ENCODE measurements around the gene IFT122. TPM values are rescaled to one million over a fixed set of nuclear protein-coding genes. Genes with fewer than 3 reads are reported as not detected.
A peak's percentile ranks its signal among the peaks of the same experiment; 100 is the strongest.
"Not testable (repeated sequence)": the region's sequence is repeated elsewhere in the genome, so short reads cannot be mapped to it uniquely, and the experiment has no call there.

IFT122 gene
- total and polyA plus RNA-seq, 3 donors from 2014 or later = 125 to 218 (median 168) TPM

- H3K27ac ChIP-seq = no peak overlapping the region
- no peaks in the 10 kb centered on the region for H3K36me3 ChIP-seq (ENCODE audit: low read depth, missing control alignments)
- H3K9me3 ChIP-seq = no peaks in the 10 kb centered on the region
- WGBS, 2 donors = 87 to 91% methylated on average over 10 of the region's 10 CpGs
- H3K4me3 ChIP-seq = no peak overlapping the region
- H3K27me3 ChIP-seq = no peaks in the 10 kb centered on the region
- intact Hi-C loops (cut with DNase I; ENCODE audit: low total_unique reads) = no loop called here
- no peak for DNase-seq
- TF ChIP-seq, protein P1, sequence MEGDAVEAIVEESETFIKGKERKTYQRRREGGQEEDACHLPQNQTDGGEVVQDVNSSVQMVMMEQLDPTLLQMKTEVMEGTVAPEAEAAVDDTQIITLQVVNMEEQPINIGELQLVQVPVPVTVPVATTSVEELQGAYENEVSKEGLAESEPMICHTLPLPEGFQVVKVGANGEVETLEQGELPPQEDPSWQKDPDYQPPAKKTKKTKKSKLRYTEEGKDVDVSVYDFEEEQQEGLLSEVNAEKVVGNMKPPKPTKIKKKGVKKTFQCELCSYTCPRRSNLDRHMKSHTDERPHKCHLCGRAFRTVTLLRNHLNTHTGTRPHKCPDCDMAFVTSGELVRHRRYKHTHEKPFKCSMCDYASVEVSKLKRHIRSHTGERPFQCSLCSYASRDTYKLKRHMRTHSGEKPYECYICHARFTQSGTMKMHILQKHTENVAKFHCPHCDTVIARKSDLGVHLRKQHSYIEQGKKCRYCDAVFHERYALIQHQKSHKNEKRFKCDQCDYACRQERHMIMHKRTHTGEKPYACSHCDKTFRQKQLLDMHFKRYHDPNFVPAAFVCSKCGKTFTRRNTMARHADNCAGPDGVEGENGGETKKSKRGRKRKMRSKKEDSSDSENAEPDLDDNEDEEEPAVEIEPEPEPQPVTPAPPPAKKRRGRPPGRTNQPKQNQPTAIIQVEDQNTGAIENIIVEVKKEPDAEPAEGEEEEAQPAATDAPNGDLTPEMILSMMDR (IDR thresholded peaks at IDR 0.05) = no peak
- TF ChIP-seq POLR2A (IDR thresholded peaks at IDR 0.05) = no peak
- peaks cover 10% of the 10 kb centered on the region for H3K4me1 ChIP-seq
Observed at GRCh38 chr3:129474984-129475804, 35.2 kb downstream of the IFT122 start.

DNA sequence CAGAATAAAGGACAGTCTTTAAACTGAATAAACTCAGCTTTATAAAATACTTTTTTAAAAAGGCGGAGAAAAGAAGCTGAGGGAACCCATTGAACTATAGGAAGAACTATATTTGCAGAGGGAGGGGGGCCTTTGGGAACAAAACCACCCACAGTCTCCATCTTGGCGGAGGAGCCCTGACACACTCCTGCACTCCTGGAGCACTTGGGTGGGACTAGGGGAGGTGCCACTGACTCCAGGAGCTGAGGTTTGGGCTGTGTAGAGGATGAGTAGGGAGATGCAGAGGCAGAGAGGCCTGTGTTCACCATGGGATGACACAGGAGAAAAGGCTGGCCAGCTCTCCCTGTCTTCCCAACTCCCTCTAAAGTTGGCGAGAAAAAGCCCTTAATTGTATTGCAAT is 35.8 kb downstream of the IFT122 start:
- Histone ChIP-seq H3K9me3 (no peaks in the 10 kb centered on the region), H3K27ac (no peak overlapping the region), H3K36me3 (ENCODE audit: low read depth, missing control alignments) (no peaks in the 10 kb centered on the region), H3K4me1 (peaks cover 12% of the 10 kb centered on the region), H3K27me3 (no peaks in the 10 kb centered on the region), H3K4me3 (no peak overlapping the region)
- DNase-seq = no peak
- TF ChIP-seq, protein P1 (IDR thresholded peaks at IDR 0.05) = no peak
- no peak for TF ChIP-seq POLR2A (IDR thresholded peaks at IDR 0.05)
- 94 to 95% methylated on average over 3 of the region's 3 CpGs for WGBS, 2 donors
- intact Hi-C loops (cut with DNase I; ENCODE audit: low total_unique reads) = no loop called here

DNA sequence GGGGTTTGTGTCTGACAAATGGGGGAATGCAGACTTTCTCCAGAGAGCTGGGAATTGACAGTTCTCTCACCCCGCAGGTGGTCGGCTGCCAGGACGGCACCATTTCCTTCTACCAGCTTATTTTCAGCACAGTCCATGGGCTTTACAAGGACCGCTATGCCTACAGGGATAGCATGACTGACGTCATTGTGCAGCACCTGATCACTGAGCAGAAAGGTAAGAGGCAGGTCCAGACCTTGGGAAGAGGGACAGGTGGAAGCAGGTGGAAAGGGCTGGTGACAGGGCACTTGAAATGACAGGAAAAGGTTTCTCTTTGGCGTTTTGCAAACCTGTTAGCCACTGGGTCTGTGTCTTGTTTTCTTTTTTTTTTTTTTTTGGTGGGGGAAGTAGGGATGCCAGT is 36.6 kb downstream of the IFT122 start:
- TF ChIP-seq POLR2A (IDR thresholded peaks at IDR 0.05) = no peak
- TF ChIP-seq, protein P1 (IDR thresholded peaks at IDR 0.05) = no peak
- no peak for DNase-seq
- no peak overlapping the region for H3K27ac ChIP-seq
- WGBS, 2 donors = 88 to 92% methylated on average over 6 of the region's 6 CpGs
- H3K9me3 ChIP-seq = no peaks in the 10 kb centered on the region
- H3K4me3 ChIP-seq = no peak overlapping the region
- H3K36me3 ChIP-seq (ENCODE audit: low read depth, missing control alignments) = no peaks in the 10 kb centered on the region
- H3K27me3 ChIP-seq = no peaks in the 10 kb centered on the region
- H3K4me1 ChIP-seq = peaks cover 17% of the 10 kb centered on the region
- intact Hi-C loops (cut with DNase I; ENCODE audit: low total_unique reads) = no loop called here

GRCh38 chr3:129481225-129481765 is 41.3 kb downstream of the IFT122 start:
- H3K4me3 ChIP-seq; H3K27me3 ChIP-seq; H3K9me3 ChIP-seq; H3K36me3 ChIP-seq (ENCODE audit: low read depth, missing control alignments): not testable (repeated sequence)
- Histone ChIP-seq H3K27ac (peak overlapping the region in 1 of 2 donors; percentile 30), H3K4me1 (peaks cover 13% of the 10 kb centered on the region)
- intact Hi-C loops (cut with DNase I; ENCODE audit: low total_unique reads) = loop anchor here (10.0 kb wide), 1 partner anchor 344 kb away; no protein-coding TSS in a partner anchor
- 34 to 48% methylated on average over 4 to 5 of the region's 11 CpGs for WGBS, 2 donors
- DNase-seq = peak; percentile 66

- Histone ChIP-seq H3K4me3 (no peak overlapping the region), H3K9me3 (no peaks in the 10 kb centered on the region), H3K27me3 (no peaks in the 10 kb centered on the region), H3K4me1 (peaks cover 17% of the 10 kb centered on the region), H3K36me3 (ENCODE audit: low read depth, missing control alignments) (no peaks in the 10 kb centered on the region), H3K27ac (peak overlapping the region in 1 of 2 donors; percentile 30)
- TF ChIP-seq, protein P1 (IDR thresholded peaks at IDR 0.05) = no peak
- no peak for TF ChIP-seq POLR2A (IDR thresholded peaks at IDR 0.05)
- DNase-seq = peak; percentile 69
- 56 to 62% methylated on average over 11 to 12 of the region's 12 CpGs for WGBS, 2 donors
- intact Hi-C loops (cut with DNase I; ENCODE audit: low total_unique reads) = loop anchor here (10.0 kb wide), 1 partner anchor 343 kb away; no protein-coding TSS in a partner anchor
Observed at GRCh38 chr3:129481766-129482332, 41.8 kb downstream of the IFT122 start.

Data from testis (tissue), 3 donors.